ENCODE data around the gene HNRNPUL2.
"Not testable (repeated sequence)": the region's sequence is repeated elsewhere in the genome, so short reads cannot be mapped to it uniquely, and the experiment has no call there.

HNRNPUL2 gene

GRCh38 chr11:62726156-62726914, 922 bp downstream of the HNRNPUL2 start:
- DNase-seq = peak in 1 of 3 experiments; percentile 64

- DNase-seq = peak in 1 of 3 experiments; percentile 46
Observed at GRCh38 chr11:62725646-62726045, 1.6 kb downstream of the HNRNPUL2 start.

GRCh38 chr11:62724171-62724570, 3.1 kb downstream of the HNRNPUL2 start:
- peak in 1 of 3 experiments; percentile 26 for DNase-seq

GRCh38 chr11:62721994-62722393, 5.3 kb downstream of the HNRNPUL2 start:
- DNase-seq = no peak

- no peak for DNase-seq
Observed at GRCh38 chr11:62719302-62719978, 7.8 kb downstream of the HNRNPUL2 start.

GRCh38 chr11:62716816-62717215, 10.4 kb downstream of the HNRNPUL2 start:
- no peak for DNase-seq

- DNase-seq = no peak
Observed at GRCh38 chr11:62716206-62716605, 11.1 kb downstream of the HNRNPUL2 start.

- no peak for DNase-seq
Observed at GRCh38 chr11:62715150-62716130, 11.8 kb downstream of the HNRNPUL2 start.

GRCh38 chr11:62713343-62713742, 13.9 kb downstream of the HNRNPUL2 start:
- no peak for DNase-seq

GRCh38 chr11:62712861-62713260, 14.4 kb downstream of the HNRNPUL2 start:
- no peak for DNase-seq

- DNase-seq = no peak
Observed at GRCh38 chr11:62712276-62712812, 14.9 kb downstream of the HNRNPUL2 start.

GRCh38 chr11:62710001-62710345, 17.3 kb downstream of the HNRNPUL2 start:
- DNase-seq = no peak

GRCh38 chr11:62709247-62710000, 17.8 kb downstream of the HNRNPUL2 start:
- peak; percentile 98 to 100 (median 99) for DNase-seq

GRCh38 chr11:62708793-62709192, 18.5 kb downstream of the HNRNPUL2 start:
- peak in 2 of 3 experiments; percentile 70 to 88 for DNase-seq

GRCh38 chr11:62708392-62708791, 18.9 kb downstream of the HNRNPUL2 start:
- DNase-seq = no peak

- peak; percentile 42 to 68 (median 64) for DNase-seq
Observed at GRCh38 chr11:62707277-62707861, 19.9 kb downstream of the HNRNPUL2 start, which contains the start of the genes BSCL2 and GNG3. TSS of gene BSCL2 (minus strand) at chr11:62707424. CDS start at chr11:62707195, 229 bp downstream. TSS of gene GNG3 (plus strand) at chr11:62707676. CDS start at chr11:62708296, 620 bp downstream.

- no peak for DNase-seq
Observed at GRCh38 chr11:62706850-62707247, 20.4 kb downstream of the HNRNPUL2 start.

GRCh38 chr11:62705880-62706849, 21.1 kb downstream of the HNRNPUL2 start:
- DNase-seq = peak; percentile 95 to 99 (median 99)

GRCh38 chr11:62705413-62705812, 21.8 kb downstream of the HNRNPUL2 start:
- DNase-seq = peak; percentile 16 to 87 (median 76)

GRCh38 chr11:62703921-62704320, 23.3 kb downstream of the HNRNPUL2 start:
- DNase-seq = not testable (repeated sequence)

Data from NCI-H1417 (cell line).